Prostate gland (tissue), 2 donors: ENCODE measurements around the gene GUCA2A. TPM values are rescaled to one million over a fixed set of nuclear protein-coding genes. Genes with fewer than 3 reads are reported as not detected.

Experiments used
- DNase-seq: peaks from one replicate; pipeline ENCODE4 v3.0.0-alpha.2; 2019; ENCODE audit warnings: low spot score
- H3K27ac ChIP-seq, 2 donors: fragments of 200-600 bp; sonication (generic); 2 replicates each; pipeline ENCODE4 v1.5.1; 2017 to 2019
- H3K27me3 ChIP-seq: fragments of 200-600 bp; sonication (generic); replicated peaks from 2 replicates; pipeline ENCODE4 v1.5.1; 2019; ENCODE audit not compliant: insufficient read depth
- H3K36me3 ChIP-seq, 2 donors: fragments of 200-600 bp; sonication (generic); 1 replicate in 1 of 2; 2 replicates in 1 of 2; pipeline versions ENCODE4 v1.5.1 to v1.8.1; 2017 to 2019
- H3K4me1 ChIP-seq: fragments of 200-600 bp; sonication (generic); replicated peaks from 2 replicates; pipeline ENCODE4 v1.5.1; 2019
- H3K4me3 ChIP-seq, 2 donors: fragments of 200-600 bp; sonication (generic); 2 replicates each; pipeline ENCODE4 v1.5.1; 2017 to 2019
- H3K9me3 ChIP-seq: fragments of 200-600 bp; sonication (generic); 2 replicates; pipeline ENCODE4 v1.5.1; 2017
- CTCF ChIP-seq, 4 experiments: fragments of 200-600 bp in 2 of 4; fragments of 450-650 bp in 2 of 4; sonication (generic) in 2 of 4; IDR thresholded peaks; 1 replicate in 3 of 4; 2 replicates in 1 of 4; pipeline ENCODE4 v1.5.1; 2016 to 2019; ENCODE audit warnings: antibody characterized with exemption in 4 of 4, mild to moderate bottlenecking in 2 of 4, moderate library complexity in 2 of 4
- POLR2A ChIP-seq: fragments of 450-650 bp; IDR thresholded peaks from one replicate; pipeline ENCODE4 v1.6.1; 2016; ENCODE audit warnings: antibody characterized with exemption, mild to moderate bottlenecking
- POLR2AphosphoS5 ChIP-seq: sonication (generic); formaldehyde crosslinking; IDR thresholded peaks from one replicate; pipeline ENCODE4 v1.6.1; 2017; ENCODE audit warnings: antibody characterized with exemption
- WGBS: methylation state at CpG from one replicate; pipeline ENCODE4 v1.1.5; 2018; 5-methylcytosine and 5-hydroxymethylcytosine counted together
- intact Hi-C: fragments of 100-400 bp; cut with DNase I; formaldehyde crosslinking; loops from one replicate; pipeline ENCODE4 v1.14.2; 2022
- total RNA-seq, 2 donors: library from RNA; depleted of rRNA; stranded (reverse); fragments of >200 nt; gene quantifications; one replicate each; pipeline ENCODE4 v1.1.0, GENCODE V29; 2016

The GUCA2A gene
- total RNA-seq, 2 donors from 2014 or later, result not detected

- Histone ChIP-seq H3K4me1 (no peaks in the 10 kb centered on the region), H3K9me3 (no peaks in the 10 kb centered on the region), H3K36me3 (no peaks in the 10 kb centered on the region), H3K27me3 (no peaks in the 10 kb centered on the region), H3K27ac (no peak overlapping the region), H3K4me3 (no peak overlapping the region)
- no peak for DNase-seq
- intact Hi-C loops, result no loop called here
- WGBS, result 85% methylated on average over 12 of the region's 12 CpGs
- TF ChIP-seq CTCF (IDR thresholded peaks at IDR 0.05), result no peak
- no peak for TF ChIP-seq POLR2A
- TF ChIP-seq POLR2AphosphoS5, result no peak
Measured at GRCh38 chr1:42155362-42155761, 9.2 kb downstream of the GUCA2A start.

GRCh38 chr1:42154685-42155084 lies 9.9 kb downstream of the GUCA2A start:
- no peak for DNase-seq
- no peak for TF ChIP-seq POLR2AphosphoS5
- no peak for TF ChIP-seq POLR2A
- no peak for TF ChIP-seq CTCF (IDR thresholded peaks at IDR 0.05)
- WGBS, result 90% methylated on average over 10 of the region's 13 CpGs
- Histone ChIP-seq H3K27ac (no peak overlapping the region), H3K4me1 (no peaks in the 10 kb centered on the region), H3K36me3 (no peaks in the 10 kb centered on the region), H3K9me3 (no peaks in the 10 kb centered on the region), H3K4me3 (no peak overlapping the region), H3K27me3 (no peaks in the 10 kb centered on the region)
- intact Hi-C loops, result no loop called here

GRCh38 chr1:42153624-42154023 lies 10.9 kb downstream of the GUCA2A start:
- no peak overlapping the region for H3K27ac ChIP-seq
- no peak for DNase-seq
- no peaks in the 10 kb centered on the region for H3K9me3 ChIP-seq
- intact Hi-C loops, result no loop called here
- TF ChIP-seq POLR2AphosphoS5 (no peak), CTCF (IDR thresholded peaks at IDR 0.05) (no peak), POLR2A (no peak)
- H3K27me3 ChIP-seq, result no peaks in the 10 kb centered on the region
- WGBS, result 75% methylated on average over 6 of the region's 6 CpGs
- no peak overlapping the region for H3K4me3 ChIP-seq
- H3K36me3 ChIP-seq, result no peaks in the 10 kb centered on the region
- no peaks in the 10 kb centered on the region for H3K4me1 ChIP-seq

- H3K36me3 ChIP-seq, result no peaks in the 10 kb centered on the region
- no peak within 1 kb of the TSS for H3K4me3 ChIP-seq
- H3K4me1 ChIP-seq, result no peaks in the 10 kb centered on the region
- DNase-seq, result no peak
- WGBS, result 74% methylated on average over 12 of the region's 12 CpGs
- H3K27ac ChIP-seq, result no peak within 1 kb of the TSS
- TF ChIP-seq CTCF (IDR thresholded peaks at IDR 0.05), result no peak
- TF ChIP-seq POLR2AphosphoS5, result no peak
- TF ChIP-seq POLR2A, result no peak
- no peaks in the 10 kb centered on the region for H3K9me3 ChIP-seq
- no peaks in the 10 kb centered on the region for H3K27me3 ChIP-seq
- intact Hi-C loops, result no loop called here
Measured at GRCh38 chr1:42152907-42153600, 11.5 kb downstream of the GUCA2A start, which contains the start of gene GUCA2B. Gene GUCA2B, plus strand, starts transcription at chr1:42153410. Its CDS starts 41 bp downstream, at chr1:42153451.

- peak; percentile 70 for DNase-seq
- WGBS, result 35% methylated on average over 3 of the region's 3 CpGs
- no peaks in the 10 kb centered on the region for H3K4me1 ChIP-seq
- no peak overlapping the region for H3K27ac ChIP-seq
- H3K27me3 ChIP-seq, result no peaks in the 10 kb centered on the region
- intact Hi-C loops, result no loop called here
- no peak overlapping the region for H3K4me3 ChIP-seq
- H3K9me3 ChIP-seq, result no peaks in the 10 kb centered on the region
- no peaks in the 10 kb centered on the region for H3K36me3 ChIP-seq
- TF ChIP-seq POLR2A (no peak), CTCF (IDR thresholded peaks at IDR 0.05) (no peak), POLR2AphosphoS5 (peak; percentile 67)
Measured at GRCh38 chr1:42152119-42152518, 12.4 kb downstream of the GUCA2A start.
